HPDE6-E6E7 (cell line): ENCODE data around the gene EIF2S1.
A peak's percentile ranks its signal among the peaks of the same experiment; 100 is the strongest.
"Not testable (repeated sequence)": the region's sequence is repeated elsewhere in the genome, so short reads cannot be mapped to it uniquely, and the experiment has no call there.

Experiments used
- DNase-seq: peaks from one replicate; pipeline ENCODE4 v3.0.0; 2011; ENCODE audit warnings: missing footprints; ENCODE audit errors: extremely low spot score

The EIF2S1 gene

GRCh38 chr14:67359775-67360469 lies at the start of gene EIF2S1, which contains the start of gene ATP6V1D:
Gene EIF2S1 (plus strand): TSS chr14:67360328. CDS start chr14:67364768, 4,440 bp downstream.
Gene ATP6V1D (minus strand): TSS chr14:67359804. CDS start chr14:67359698, 106 bp downstream.
- peak; percentile 94 for DNase-seq

GRCh38 chr14:67311868-67312267 lies 48.3 kb upstream of the EIF2S1 start:
- peak; percentile 26 for DNase-seq

GRCh38 chr14:67313153-67313552 lies 47.0 kb upstream of the EIF2S1 start:
- DNase-seq: no peak

GRCh38 chr14:67317822-67318221 lies 42.3 kb upstream of the EIF2S1 start:
- DNase-seq: no peak

- DNase-seq: no peak
Observed at GRCh38 chr14:67319142-67319541, 41.0 kb upstream of the EIF2S1 start.

- DNase-seq: not testable (repeated sequence)
Observed at GRCh38 chr14:67329666-67330065, 30.5 kb upstream of the EIF2S1 start.

GRCh38 chr14:67331368-67332125 lies 28.6 kb upstream of the EIF2S1 start:
- no peak for DNase-seq

- DNase-seq: no peak
Observed at GRCh38 chr14:67332468-67332867, 27.7 kb upstream of the EIF2S1 start.

- DNase-seq: no peak
Observed at GRCh38 chr14:67335781-67336180, 24.3 kb upstream of the EIF2S1 start.

GRCh38 chr14:67341231-67341630 lies 18.9 kb upstream of the EIF2S1 start:
- not testable (repeated sequence) for DNase-seq

GRCh38 chr14:67343601-67344230 lies 16.4 kb upstream of the EIF2S1 start:
- peak; percentile 74 for DNase-seq

GRCh38 chr14:67345583-67345982 lies 14.5 kb upstream of the EIF2S1 start:
- no peak for DNase-seq

- DNase-seq: no peak
Observed at GRCh38 chr14:67352055-67352454, 8.1 kb upstream of the EIF2S1 start.

- DNase-seq: no peak
Observed at GRCh38 chr14:67357186-67357968, 2.8 kb upstream of the EIF2S1 start.

GRCh38 chr14:67357969-67358354 lies 2.2 kb upstream of the EIF2S1 start:
- DNase-seq: no peak

- DNase-seq: peak; percentile 49
Observed at GRCh38 chr14:67358924-67359774, 979 bp upstream of the EIF2S1 start.

- no peak for DNase-seq
Observed at GRCh38 chr14:67360470-67361206, 510 bp downstream of the EIF2S1 start.

- DNase-seq: no peak
Observed at GRCh38 chr14:67365476-67365875, 5.3 kb downstream of the EIF2S1 start.

GRCh38 chr14:67370830-67371229 lies 10.7 kb downstream of the EIF2S1 start:
- DNase-seq: no peak
